Endothelial cell of hepatic sinusoid (primary cell): ENCODE measurements around the gene FOXJ3.

Experiments
- in situ Hi-C: cut with HindIII; loops from 2 replicates; pipeline ENCODE4 v1.10.0; 2017; ENCODE audit warnings: low sequenced_read_pairs

FOXJ3 gene

DNA sequence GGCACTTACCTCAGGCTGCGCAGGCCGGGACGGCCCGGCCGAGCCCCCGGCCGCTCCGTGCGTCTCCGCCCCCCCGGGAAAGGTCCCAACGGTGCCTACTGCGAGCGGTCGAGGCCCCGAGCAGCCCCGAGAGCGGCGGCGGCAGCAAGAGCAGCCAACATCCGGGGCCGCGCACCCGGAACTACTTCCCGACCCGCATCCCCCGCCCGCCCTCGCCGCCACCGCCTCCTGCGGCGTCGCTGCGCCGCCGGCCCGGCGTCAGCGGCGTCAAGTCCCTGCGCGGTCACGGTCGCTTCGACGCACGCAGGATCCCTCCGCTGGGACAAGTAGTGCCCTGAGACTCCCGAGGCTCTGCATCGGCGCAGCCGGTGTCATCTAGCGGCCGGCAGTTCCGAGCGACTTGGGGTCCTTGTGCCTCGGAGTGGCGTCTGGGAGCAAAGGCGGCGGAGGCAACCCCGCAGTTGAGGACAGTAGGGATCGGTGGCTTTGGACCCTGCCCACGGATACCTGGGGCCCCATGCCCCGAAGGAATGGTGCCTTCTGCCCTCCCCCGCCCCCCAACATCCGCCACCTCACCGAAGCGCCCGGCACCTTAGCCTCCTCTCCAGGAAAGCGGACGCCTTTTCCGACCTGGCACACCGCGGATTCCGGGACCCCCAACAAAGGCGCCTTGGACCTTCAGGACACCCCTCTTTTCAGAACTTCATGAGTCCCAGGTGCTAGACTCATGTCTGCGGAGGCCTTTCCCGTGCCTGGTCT lies at the start of gene FOXJ3:
FOXJ3 (minus strand) TSS at position 186 of the 759 bp plus-strand sequence. CDS start 24,142 bp downstream, outside the sequence.
- in situ Hi-C loops, result no loop called here

DNA sequence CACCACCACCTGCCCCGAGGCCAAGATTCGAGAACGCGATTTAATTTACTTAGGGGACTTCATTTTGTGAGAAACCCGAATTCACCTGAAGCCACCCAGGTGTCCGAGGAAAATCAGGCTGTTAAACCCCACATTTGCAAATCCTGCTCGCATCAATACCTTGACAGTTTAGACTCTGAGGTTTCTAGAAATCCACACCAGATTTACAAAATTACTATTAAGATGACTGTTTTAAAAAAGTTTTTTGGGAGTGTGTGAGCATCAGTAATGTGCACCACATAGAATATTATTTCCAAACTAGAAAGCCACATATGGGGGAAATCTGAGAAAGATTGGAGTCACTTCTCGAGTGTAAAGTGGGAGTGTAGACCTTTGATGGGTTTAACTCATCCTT lies 46.2 kb upstream of the FOXJ3 start:
- in situ Hi-C loops, result no loop called here

DNA sequence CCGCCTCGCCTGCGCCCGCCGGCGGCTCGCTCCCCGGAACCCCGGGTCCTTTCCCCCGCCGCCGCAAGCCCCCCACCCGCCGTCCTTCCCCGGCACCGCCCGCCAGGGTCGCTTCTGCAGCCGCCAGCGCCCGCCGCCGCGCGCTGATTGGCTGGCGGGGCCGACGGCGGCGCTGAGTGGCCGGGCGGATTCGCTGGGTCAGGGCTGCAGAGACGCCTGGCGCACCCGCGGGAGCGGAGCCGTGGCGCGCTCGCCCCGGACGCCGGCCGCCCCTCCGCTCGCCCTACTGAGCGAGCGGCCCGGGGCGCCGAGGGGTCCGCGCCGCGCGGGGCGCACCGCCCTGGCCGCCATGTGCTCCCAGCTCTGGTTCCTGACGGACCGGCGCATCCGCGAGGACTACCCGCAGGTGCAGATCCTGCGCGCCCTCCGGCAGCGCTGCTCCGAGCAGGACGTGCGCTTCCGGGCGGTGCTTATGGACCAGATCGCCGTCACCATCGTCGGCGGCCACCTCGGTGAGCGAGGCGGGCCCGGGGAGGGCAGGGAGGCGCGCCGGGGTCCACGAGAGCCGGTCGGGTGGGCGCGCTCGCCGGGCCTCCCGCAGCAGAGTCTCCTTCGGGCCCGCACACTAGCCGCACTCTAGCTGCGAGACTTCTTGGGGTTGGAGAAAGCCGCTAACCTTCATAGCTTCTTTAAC lies 45.7 kb upstream of the FOXJ3 start, which contains the start of gene RIMKLA:
RIMKLA (plus strand) TSS at position 207 of the 694 bp plus-strand sequence; CDS start at position 350, 143 bp downstream.
- in situ Hi-C loops, result no loop called here

DNA sequence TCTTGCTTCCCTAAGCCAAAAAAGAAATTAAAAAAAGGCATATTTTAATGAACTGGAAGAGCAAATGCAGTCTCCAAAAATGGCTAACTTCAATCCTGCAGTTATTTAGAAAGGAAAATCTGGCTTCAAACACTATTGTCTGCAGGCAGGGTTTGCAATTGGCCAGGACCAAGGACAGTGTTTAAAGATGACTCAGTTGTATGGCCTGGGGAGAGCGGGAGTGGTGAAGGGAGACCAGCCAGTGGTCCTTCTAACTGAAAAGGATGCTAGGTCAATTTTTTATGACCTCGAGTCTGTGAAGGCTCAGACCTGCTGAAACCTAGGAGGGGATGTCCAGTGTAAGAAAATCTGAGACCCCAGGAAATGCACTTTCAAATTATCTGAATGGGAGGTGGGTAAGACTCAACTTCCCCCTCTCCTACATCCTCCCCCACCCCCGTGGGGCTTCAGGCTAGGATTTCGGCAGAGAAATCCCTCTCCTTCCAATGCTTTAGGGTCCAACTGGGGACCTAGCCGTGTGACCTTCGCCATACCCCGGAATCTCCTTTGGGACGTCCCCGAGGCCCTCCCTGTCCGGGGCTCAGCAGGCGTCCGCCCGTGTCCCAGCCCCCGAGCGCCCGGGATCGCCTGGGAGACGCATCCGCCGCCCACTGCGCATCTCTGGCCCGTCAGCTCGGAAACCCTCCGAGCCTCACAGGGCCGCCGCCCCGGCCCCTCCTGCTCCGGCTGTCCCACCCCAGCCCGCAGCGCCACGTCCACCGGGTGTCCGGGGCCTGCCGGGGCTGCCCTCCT lies 45.0 kb upstream of the FOXJ3 start:
- in situ Hi-C loops, result no loop called here

DNA sequence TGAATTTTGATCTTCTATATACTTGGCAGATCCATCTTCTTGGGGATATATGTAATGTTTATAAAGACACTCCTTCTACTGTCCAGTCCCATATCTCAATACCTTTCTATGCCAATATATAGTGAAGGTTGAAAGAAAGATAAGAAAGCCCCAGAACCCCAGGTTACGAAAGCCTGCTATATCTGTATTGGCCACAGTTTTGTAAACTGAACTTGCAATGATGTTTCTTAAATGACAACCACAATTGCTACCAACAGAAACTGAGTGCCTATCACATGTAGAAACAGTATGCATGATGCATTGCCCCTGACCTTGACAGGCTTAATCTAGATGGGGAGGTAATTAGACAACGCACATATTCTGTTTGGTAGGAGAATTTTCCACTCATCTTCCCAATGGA lies 37.8 kb upstream of the FOXJ3 start:
- in situ Hi-C loops, result no loop called here

DNA sequence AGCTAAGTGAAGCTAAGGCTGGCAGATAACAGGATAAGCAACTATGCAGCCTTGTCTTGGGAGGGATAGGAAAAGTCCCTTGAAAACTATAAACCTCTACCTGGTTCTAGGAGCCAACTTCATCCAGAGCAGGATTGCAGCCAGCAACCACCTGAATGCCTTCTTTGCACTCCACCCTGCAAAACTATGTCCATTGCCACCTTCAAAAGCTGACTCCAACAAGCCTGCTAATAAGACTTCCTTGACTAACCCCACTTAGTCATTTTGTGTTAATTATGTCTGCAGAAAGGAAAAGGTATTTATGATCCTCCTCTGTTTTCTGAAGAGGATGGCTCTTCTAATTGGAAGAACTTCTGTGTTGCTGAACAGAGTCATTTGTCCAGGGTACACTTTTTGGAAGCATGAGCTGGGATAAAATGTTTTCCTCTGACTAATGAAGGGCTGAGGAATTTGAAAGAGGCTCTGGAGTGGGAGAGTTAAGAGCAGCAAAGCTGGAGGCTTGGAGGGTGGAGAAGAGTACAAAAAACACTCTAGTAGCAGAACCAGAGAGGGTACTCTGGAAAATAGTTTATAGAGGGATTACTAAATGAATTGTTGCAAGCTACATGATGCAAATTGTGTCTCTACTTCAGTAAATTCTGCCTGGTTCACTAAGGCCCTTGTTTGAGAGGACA lies 36.0 kb upstream of the FOXJ3 start:
- in situ Hi-C loops, result no loop called here

DNA sequence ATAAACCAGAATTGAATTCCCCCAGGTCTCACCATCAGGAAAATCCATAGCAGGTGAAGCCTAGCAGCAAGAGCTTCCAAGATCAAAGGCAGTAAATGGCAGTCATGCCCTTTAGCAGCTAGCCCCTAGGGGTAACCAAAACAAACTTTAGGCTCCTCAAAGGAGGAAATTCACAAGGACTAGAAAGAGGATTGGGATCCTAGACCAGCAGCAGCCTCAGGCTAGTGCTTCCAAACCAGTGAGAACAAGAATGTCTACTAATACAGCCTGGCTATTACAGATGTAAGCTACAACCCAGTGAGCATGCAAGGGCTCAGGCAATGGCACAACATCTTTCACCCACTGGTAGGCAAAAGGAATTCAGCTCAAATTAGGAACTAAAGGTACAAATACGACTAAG lies 34.4 kb upstream of the FOXJ3 start:
- in situ Hi-C loops, result no loop called here

DNA sequence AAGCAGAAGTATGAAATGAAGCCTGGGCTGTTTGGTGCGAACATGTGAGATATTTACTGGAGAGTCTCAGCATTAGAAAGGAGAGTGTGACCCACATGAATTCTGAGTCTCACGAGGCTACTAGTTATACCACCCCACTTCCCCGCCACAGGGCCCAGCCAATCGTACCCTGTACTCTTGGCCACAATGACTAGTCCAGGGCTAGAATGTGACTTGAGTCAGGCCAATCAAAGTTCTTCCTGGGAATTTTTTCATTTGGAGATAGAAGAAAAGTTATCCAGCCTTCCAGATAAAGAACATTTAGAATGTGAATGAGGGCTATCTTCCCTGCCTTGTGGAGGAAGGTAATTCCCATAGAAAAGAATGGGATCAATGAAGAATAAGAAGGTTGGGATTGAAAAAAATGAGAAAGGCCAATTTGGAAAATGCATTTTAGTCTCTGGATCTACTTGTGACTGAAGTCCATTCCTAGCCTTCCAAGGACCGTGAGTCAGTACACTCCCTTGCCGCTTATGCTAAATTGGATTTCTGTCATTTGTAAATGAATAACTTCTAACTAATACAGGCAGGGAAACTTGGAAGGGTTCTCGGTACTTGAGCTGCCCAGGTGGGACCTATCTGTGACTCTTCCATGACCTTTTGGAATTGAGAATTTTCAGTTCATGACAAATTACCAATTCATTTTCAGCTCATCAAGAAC lies 33.2 kb upstream of the FOXJ3 start:
- in situ Hi-C loops, result no loop called here

DNA sequence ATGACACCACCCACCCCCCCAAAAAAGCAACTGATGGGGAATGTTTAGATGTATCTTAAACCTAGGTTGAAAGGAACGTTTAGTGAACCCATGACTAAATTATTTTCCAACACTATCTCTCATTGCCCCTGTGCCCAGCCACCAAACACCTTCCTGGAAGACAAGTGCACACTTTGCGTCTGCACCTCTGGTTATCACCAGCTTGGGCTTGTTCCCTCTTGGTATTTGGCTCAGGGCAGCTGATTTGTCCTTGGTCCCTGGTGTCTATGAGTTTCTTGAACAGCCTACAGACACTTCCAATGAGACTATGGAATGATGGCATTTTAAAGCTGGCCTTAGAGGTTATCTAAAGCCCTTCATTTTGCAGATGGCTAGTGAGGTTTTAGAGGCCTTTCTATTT lies 30.1 kb upstream of the FOXJ3 start:
- in situ Hi-C loops, result no loop called here

DNA sequence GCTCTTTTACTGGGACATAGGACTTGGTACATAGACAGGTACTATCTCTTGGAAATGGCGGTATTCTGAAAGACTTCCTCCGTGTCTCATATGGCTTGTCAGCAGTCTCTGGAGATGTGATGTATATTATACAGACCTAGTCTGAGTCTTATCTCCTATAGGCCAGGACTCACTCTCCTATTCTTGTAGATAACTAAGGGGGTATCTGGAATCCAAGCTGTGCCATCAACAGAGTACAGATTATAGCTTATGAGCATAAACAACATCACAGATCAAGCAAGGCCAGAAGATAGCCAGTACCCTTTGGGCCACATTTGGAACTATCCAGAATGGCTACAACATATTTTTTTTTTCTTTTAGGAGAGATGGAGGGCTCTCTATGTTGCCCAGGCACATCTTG lies 29.5 kb upstream of the FOXJ3 start:
- in situ Hi-C loops, result no loop called here

DNA sequence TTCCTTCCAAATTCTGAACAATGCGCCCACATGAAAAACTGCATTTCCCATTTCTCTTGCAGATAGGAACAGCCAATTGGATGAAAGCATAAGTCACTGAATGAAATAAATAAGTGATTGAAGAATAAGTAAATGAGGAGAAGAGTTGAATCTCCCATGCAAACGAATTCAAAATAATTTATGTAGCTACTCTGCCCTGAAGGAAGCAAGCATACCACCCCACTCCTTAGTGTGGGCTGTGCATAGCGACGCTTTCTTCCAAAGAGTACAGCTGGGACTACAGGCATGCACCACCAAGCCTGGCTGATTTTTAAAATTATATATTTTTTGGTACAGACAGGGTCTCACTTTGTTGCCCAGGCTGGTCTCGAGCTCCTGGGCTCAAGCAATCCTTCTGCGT lies 29.1 kb upstream of the FOXJ3 start:
- in situ Hi-C loops, result no loop called here

DNA sequence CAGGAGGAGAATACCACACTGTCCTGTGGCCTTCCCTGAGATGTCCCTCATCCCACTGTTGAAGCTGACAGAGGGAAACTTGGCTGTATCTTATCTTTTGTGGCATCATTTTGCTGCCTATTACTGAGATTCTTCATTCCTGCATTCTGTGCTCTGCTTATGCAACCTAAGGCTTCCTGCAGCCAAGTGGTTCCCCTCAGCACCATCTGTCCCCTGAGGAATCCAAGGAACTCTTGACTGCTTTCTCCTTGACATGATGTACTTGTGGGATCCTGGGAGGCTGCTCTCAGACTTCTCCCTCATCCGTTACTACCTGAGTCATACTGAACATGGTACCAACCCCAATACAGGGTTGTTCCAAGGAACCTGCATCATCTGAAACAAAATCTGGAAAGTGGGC lies 24.4 kb upstream of the FOXJ3 start:
- in situ Hi-C loops, result no loop called here

DNA sequence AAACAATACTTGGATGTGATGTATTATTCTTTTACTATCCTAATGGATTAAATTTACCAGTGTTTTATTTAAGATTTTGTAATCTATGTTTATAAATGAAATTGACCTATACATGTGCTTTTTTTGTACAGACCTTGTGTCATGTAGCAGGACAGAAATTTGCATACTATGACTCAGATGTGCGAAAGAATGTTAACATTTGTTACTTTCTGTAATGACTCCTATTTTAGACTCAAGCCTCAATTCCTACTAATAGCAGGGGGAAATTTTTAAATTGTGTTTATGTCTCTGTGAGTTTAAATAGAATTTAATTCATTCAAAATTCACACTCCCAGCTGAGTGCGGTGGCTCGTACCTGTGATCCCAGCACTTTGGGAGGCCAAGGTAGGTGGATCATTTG lies 23.8 kb upstream of the FOXJ3 start:
- in situ Hi-C loops, result no loop called here

DNA sequence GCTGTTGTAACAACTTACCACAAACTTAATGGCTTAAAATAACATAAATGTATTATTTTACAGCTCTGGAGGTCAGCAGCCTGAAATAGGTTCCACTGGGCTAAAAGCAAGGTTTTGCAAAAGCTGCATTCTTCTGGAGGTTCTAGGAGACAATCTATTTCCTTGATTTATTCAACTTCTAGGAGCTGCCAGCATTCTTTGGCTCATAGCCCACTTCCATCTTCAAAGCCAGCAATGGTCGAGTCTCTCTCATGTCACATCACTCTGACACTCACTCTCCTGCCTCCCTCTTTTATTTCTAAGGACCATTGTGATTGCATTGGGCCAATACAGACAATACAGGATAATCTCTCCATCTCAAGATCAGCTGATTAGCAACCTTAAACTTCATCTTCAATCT lies 15.1 kb upstream of the FOXJ3 start:
- in situ Hi-C loops, result no loop called here

DNA sequence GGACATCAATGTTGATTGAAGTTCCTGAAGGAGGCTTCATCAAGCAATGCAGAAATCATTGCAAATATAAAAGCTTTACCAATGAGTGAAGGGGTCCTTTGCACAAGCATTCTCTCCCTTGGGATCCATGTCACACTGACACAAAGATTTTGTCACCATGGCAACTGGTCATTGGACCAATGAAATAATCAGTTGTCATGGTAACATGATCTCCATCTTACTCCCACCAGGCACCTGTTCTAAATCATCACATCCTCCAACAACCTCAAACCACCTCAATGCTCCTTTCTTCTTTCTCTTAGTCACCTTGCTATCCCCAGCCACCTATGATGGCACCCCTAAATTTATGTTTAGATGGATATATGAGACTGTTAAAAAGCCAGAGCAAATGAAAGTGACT lies 13.5 kb upstream of the FOXJ3 start:
- in situ Hi-C loops, result no loop called here

DNA sequence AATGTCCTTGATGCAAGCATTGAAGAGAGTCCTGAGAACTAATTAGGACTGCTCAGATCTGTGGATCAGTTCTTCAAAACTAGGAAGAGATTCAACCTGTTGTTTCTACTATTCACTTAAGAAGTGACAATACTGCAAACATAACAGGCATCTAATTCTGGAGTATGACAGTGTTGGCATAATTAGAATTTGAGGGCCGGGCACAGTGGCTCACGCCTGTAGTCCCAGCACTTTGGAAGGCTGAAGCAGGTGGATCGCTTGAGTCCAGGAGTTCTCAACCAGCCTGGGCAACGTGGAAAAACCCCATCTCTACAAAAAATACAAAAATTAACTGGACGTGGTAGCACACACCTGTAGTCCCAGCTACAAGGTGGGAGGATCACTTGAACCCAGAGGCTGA lies 8.0 kb upstream of the FOXJ3 start:
- in situ Hi-C loops, result no loop called here

DNA sequence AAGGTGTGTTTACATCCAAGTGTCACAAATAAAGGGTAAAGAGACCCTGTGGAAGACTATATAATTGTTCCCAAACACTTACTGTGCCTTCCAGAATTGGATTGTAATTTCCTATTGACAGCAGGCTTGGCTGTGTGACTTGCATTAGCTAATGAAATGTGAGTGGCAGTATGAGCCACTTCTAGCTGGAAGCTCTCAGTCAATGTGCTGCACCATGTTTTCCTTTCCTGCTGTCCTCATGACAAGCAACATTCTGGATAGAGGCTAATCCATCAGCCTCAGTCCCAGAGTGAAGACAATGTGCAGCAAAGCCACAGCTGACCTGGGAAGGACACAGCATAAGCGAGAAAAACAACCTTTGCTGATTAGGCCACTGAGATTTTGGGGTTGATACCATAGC lies 5.9 kb upstream of the FOXJ3 start:
- in situ Hi-C loops, result no loop called here

DNA sequence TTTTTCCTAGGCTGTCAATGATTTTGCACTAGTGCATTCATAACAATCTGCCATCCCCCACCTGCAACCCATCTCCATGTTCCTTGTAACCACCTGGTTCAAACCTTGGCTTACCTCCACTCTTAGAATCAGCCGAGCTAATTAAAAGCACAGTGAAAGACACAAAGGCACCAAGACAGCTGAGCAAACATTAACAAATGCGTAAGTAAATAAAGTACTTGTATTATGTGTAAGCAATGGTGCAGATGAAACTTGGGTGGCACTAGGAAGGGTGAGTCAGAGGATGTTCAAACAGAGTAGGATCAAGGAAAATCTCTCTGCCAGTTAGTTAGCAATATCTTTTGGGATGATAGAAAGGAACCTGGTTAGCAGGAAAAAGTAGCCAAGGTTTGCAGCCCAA lies 5.1 kb upstream of the FOXJ3 start:
- in situ Hi-C loops, result no loop called here

DNA sequence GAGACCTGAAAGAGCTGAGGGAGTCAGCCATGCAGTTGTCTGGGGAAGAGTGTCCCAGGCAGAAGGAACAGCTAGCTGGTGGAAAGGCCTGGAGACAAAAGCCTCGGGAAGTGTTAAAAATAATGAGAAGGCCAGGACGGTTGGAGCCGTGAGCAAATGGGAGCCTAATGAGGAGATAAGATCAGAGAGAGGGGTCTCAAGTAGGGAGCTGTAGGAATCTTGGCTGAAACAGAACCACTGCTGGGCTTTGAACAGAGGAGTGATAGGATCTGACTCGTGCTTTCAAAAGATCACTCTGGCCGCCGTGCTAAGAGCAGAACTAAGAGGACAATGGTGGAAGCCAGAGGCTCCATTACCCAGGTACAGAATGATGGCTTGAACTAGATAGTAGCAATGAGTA lies 1.9 kb upstream of the FOXJ3 start:
- in situ Hi-C loops, result no loop called here

DNA sequence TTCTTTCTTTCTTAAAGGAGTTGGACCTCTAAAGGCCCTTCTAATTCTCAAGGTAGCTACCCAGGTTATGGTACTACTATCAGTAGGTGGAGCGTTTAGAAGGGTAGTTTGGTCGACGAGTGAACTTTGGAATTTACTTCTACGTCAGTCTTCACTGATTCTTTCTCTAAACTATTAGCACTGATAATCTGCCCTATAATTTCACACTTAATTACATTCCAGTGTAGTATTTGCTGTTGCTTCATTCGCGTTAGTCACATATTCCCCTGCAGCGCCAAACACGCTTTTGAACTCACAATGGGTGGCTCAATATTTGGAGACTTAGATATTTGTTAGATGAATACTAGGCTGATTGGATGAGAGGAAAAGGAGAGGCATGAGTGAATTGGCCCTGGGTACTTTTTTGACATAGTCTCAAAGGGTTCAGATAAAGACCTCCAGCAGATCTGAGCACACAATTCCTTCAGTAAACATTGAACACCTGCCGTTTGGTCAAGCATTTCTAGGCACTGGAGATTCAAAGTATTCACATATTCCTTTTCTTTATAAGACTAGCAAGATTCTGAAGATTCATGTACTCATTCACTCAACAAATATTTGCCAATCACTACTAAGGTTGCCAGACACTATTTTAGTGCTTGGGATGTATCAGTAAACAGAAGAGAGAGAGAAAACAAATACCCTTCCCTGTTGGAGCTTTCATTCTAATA lies 929 bp upstream of the FOXJ3 start:
- in situ Hi-C loops, result no loop called here
